Progenitor cell of endocrine pancreas (in vitro differentiated cells): Measurements from ENCODE around the gene ATP2A3. TPM values are rescaled to one million over a fixed set of nuclear protein-coding genes. Genes with fewer than 3 reads are reported as not detected.
"Not testable (repeated sequence)": the region's sequence is repeated elsewhere in the genome, so short reads cannot be mapped to it uniquely, and the experiment has no call there.

Source experiments
- DNase-seq: peaks from one replicate; pipeline ENCODE4 v3.0.0; 2021; ENCODE audit warnings: low spot score; ENCODE audit not compliant: unreplicated experiment
- H3K27ac Mint-ChIP-seq: 2 replicates; pipeline ENCODE4 v1.8.0; 2021; ENCODE audit warnings: mild to moderate bottlenecking, moderate library complexity, mixed read lengths
- H3K27me3 Mint-ChIP-seq: 2 replicates; pipeline ENCODE4 v1.8.0; 2021; ENCODE audit warnings: mixed read lengths
- H3K36me3 Mint-ChIP-seq: 2 replicates; pipeline ENCODE4 v1.8.0; 2022; ENCODE audit warnings: mixed read lengths; ENCODE audit not compliant: insufficient read depth
- H3K4me1 Mint-ChIP-seq: 2 replicates; pipeline ENCODE4 v1.8.0; 2021; ENCODE audit warnings: low read depth, mixed read lengths
- H3K4me3 Mint-ChIP-seq: 2 replicates; pipeline ENCODE4 v1.8.0; 2021; ENCODE audit warnings: low read depth, mild to moderate bottlenecking, moderate library complexity, mixed read lengths
- H3K9me3 Mint-ChIP-seq: 2 replicates; pipeline ENCODE4 v1.8.0; 2021; ENCODE audit warnings: low read depth, mixed read lengths
- CTCF ChIP-seq: fragments of 200-600 bp; sonication (generic); IDR thresholded peaks from one replicate; pipeline ENCODE4 v1.5.0; 2021; ENCODE audit warnings: antibody characterized with exemption, mild to moderate bottlenecking; ENCODE audit not compliant: unreplicated experiment
- total RNA-seq: library from RNA; stranded (reverse); gene quantifications from 2 replicates; pipeline ENCODE4 v1.2.1, GENCODE V29; 2021

Gene ATP2A3
- total RNA-seq, 1 donor from 2014 or later, result 59.2 TPM

GRCh38 chr17:3951420-3951819, 12.8 kb downstream of the ATP2A3 start:
- H3K27ac Mint-ChIP-seq, result no peak overlapping the region
- no peak overlapping the region for H3K4me3 Mint-ChIP-seq

GRCh38 chr17:3951003-3951402, 13.2 kb downstream of the ATP2A3 start:
- TF ChIP-seq CTCF, result no peak
- no peak overlapping the region for H3K4me3 Mint-ChIP-seq
- no peaks in the 10 kb centered on the region for H3K4me1 Mint-ChIP-seq
- H3K9me3 Mint-ChIP-seq, result no peaks in the 10 kb centered on the region
- H3K27ac Mint-ChIP-seq, result no peak overlapping the region
- no peaks in the 10 kb centered on the region for H3K36me3 Mint-ChIP-seq
- peaks cover 1% of the 10 kb centered on the region for H3K27me3 Mint-ChIP-seq
- no peak for DNase-seq

More at GRCh38 chr17:3951420-3951819, 12.8 kb downstream of the ATP2A3 start:
- TF ChIP-seq CTCF, result no peak
- Mint-ChIP-seq H3K4me1 (no peaks in the 10 kb centered on the region), H3K36me3 (no peaks in the 10 kb centered on the region), H3K9me3 (no peaks in the 10 kb centered on the region), H3K27me3 (peaks cover 3% of the 10 kb centered on the region)
- DNase-seq, result no peak

GRCh38 chr17:3950584-3950983, 13.7 kb downstream of the ATP2A3 start:
- no peaks in the 10 kb centered on the region for H3K9me3 Mint-ChIP-seq
- peaks cover 3% of the 10 kb centered on the region for H3K27me3 Mint-ChIP-seq
- H3K4me3 Mint-ChIP-seq, result no peak overlapping the region
- no peak for DNase-seq
- no peaks in the 10 kb centered on the region for H3K36me3 Mint-ChIP-seq
- no peaks in the 10 kb centered on the region for H3K4me1 Mint-ChIP-seq
- TF ChIP-seq CTCF, result no peak
- no peak overlapping the region for H3K27ac Mint-ChIP-seq

GRCh38 chr17:3949418-3949817, 14.8 kb downstream of the ATP2A3 start:
- Mint-ChIP-seq H3K4me3 (no peak overlapping the region), H3K36me3 (no peaks in the 10 kb centered on the region), H3K4me1 (no peaks in the 10 kb centered on the region), H3K9me3 (no peaks in the 10 kb centered on the region), H3K27me3 (peaks cover 4% of the 10 kb centered on the region), H3K27ac (no peak overlapping the region)
- no peak for DNase-seq
- TF ChIP-seq CTCF, result no peak

GRCh38 chr17:3948551-3948950, 15.7 kb downstream of the ATP2A3 start:
- not testable (repeated sequence) for DNase-seq, H3K36me3 Mint-ChIP-seq, H3K27ac Mint-ChIP-seq, H3K4me1 Mint-ChIP-seq, H3K4me3 Mint-ChIP-seq, H3K9me3 Mint-ChIP-seq
- H3K27me3 Mint-ChIP-seq, result peaks cover 13% of the 10 kb centered on the region

GRCh38 chr17:3947318-3947810, 16.9 kb downstream of the ATP2A3 start:
- no peak overlapping the region for H3K27ac Mint-ChIP-seq
- peaks cover 2% of the 10 kb centered on the region for H3K4me1 Mint-ChIP-seq
- no peak for TF ChIP-seq CTCF
- no peak overlapping the region for H3K4me3 Mint-ChIP-seq
- no peaks in the 10 kb centered on the region for H3K36me3 Mint-ChIP-seq
- no peak for DNase-seq
- no peaks in the 10 kb centered on the region for H3K9me3 Mint-ChIP-seq
- H3K27me3 Mint-ChIP-seq, result peaks cover 21% of the 10 kb centered on the region
